ENCODE data around the gene SUPT20HL1. TPM values are rescaled to one million over a fixed set of nuclear protein-coding genes. Genes with fewer than 3 reads are reported as not detected.

The SUPT20HL1 gene
- total RNA-seq, 1 donor: not detected

DNA sequence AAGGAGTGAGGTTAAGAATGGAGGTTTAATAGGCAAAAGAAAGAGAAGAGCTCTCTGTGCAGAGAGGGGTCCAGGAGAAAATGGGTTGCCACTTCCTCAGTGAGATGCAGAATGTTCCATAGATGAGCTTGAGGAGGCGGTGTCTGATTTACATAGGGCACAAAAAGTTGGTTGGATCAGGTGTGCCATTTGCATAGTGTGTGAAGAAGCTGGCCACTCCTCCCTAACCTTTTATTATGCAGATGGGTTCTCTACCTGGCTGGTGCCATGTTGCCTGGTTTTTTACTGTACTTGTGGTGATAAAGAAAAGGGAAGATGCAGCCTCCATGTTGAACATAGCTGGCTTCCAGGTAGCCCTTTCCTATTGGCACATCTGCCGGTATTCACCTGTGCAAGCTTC, 27.3 kb downstream of the SUPT20HL1 start:
- Histone ChIP-seq H3K27me3 (ENCODE audit: insufficient read depth, low read length) (peaks cover 41% of the 10 kb centered on the region), H3K79me2 (ENCODE audit: insufficient read depth, low read length) (no peaks in the 10 kb centered on the region), H4K20me1 (ENCODE audit: insufficient read depth, low read length) (no peaks in the 10 kb centered on the region), H3K4me3 (ENCODE audit: insufficient read depth, low read length) (no peak overlapping the region), H3K9me3 (ENCODE audit: low read depth, low read length) (no peaks in the 10 kb centered on the region), H3K4me2 (ENCODE audit: insufficient read depth, low read length) (no peak overlapping the region), H3K27ac (ENCODE audit: low read depth, low read length) (no peak overlapping the region), H3K36me3 (ENCODE audit: insufficient read depth, low read length) (no peaks in the 10 kb centered on the region), H3K4me1 (ENCODE audit: insufficient read depth, low read length) (no peaks in the 10 kb centered on the region), H2AFZ (ENCODE audit: low read length) (no peak overlapping the region)
- no peak for TF ChIP-seq CTCF (IDR thresholded peaks at IDR 0.05; ENCODE audit: extremely low read depth, low read depth, low read length)
- DNase-seq (ENCODE audit: insufficient read length, low spot score, missing footprints): no peak

- Histone ChIP-seq H3K4me1 (ENCODE audit: insufficient read depth, low read length) (peaks cover 9% of the 10 kb centered on the region), H2AFZ (ENCODE audit: low read length) (no peak overlapping the region), H3K4me3 (ENCODE audit: insufficient read depth, low read length) (no peak overlapping the region), H3K9me3 (ENCODE audit: low read depth, low read length) (no peaks in the 10 kb centered on the region), H4K20me1 (ENCODE audit: insufficient read depth, low read length) (no peaks in the 10 kb centered on the region), H3K79me2 (ENCODE audit: insufficient read depth, low read length) (no peaks in the 10 kb centered on the region), H3K36me3 (ENCODE audit: insufficient read depth, low read length) (no peaks in the 10 kb centered on the region), H3K4me2 (ENCODE audit: insufficient read depth, low read length) (no peak overlapping the region), H3K27ac (ENCODE audit: low read depth, low read length) (no peak overlapping the region), H3K27me3 (ENCODE audit: insufficient read depth, low read length) (peaks cover 32% of the 10 kb centered on the region)
- no peak for TF ChIP-seq CTCF (IDR thresholded peaks at IDR 0.05; ENCODE audit: extremely low read depth, low read depth, low read length)
- DNase-seq (ENCODE audit: insufficient read length, low spot score, missing footprints): no peak
These were observed 30.9 kb downstream of the SUPT20HL1 start for GRCh38 chrX:24391389-24391788.

GRCh38 chrX:24391843-24392242, 31.4 kb downstream of the SUPT20HL1 start:
- Histone ChIP-seq H3K4me2 (ENCODE audit: insufficient read depth, low read length) (no peak overlapping the region), H4K20me1 (ENCODE audit: insufficient read depth, low read length) (no peaks in the 10 kb centered on the region), H2AFZ (ENCODE audit: low read length) (no peak overlapping the region), H3K9me3 (ENCODE audit: low read depth, low read length) (no peaks in the 10 kb centered on the region), H3K4me3 (ENCODE audit: insufficient read depth, low read length) (no peak overlapping the region), H3K4me1 (ENCODE audit: insufficient read depth, low read length) (peaks cover 11% of the 10 kb centered on the region), H3K36me3 (ENCODE audit: insufficient read depth, low read length) (no peaks in the 10 kb centered on the region), H3K27me3 (ENCODE audit: insufficient read depth, low read length) (peaks cover 32% of the 10 kb centered on the region), H3K79me2 (ENCODE audit: insufficient read depth, low read length) (no peaks in the 10 kb centered on the region), H3K27ac (ENCODE audit: low read depth, low read length) (no peak overlapping the region)
- no peak for TF ChIP-seq CTCF (IDR thresholded peaks at IDR 0.05; ENCODE audit: extremely low read depth, low read depth, low read length)
- no peak for DNase-seq (ENCODE audit: insufficient read length, low spot score, missing footprints)

- DNase-seq (ENCODE audit: insufficient read length, low spot score, missing footprints): no peak
- Histone ChIP-seq H4K20me1 (ENCODE audit: insufficient read depth, low read length) (no peaks in the 10 kb centered on the region), H3K4me1 (ENCODE audit: insufficient read depth, low read length) (peaks cover 17% of the 10 kb centered on the region), H3K27ac (ENCODE audit: low read depth, low read length) (no peak overlapping the region), H3K79me2 (ENCODE audit: insufficient read depth, low read length) (no peaks in the 10 kb centered on the region), H3K4me2 (ENCODE audit: insufficient read depth, low read length) (no peak overlapping the region), H3K36me3 (ENCODE audit: insufficient read depth, low read length) (no peaks in the 10 kb centered on the region), H3K4me3 (ENCODE audit: insufficient read depth, low read length) (no peak overlapping the region), H3K9me3 (ENCODE audit: low read depth, low read length) (no peaks in the 10 kb centered on the region), H3K27me3 (ENCODE audit: insufficient read depth, low read length) (peaks cover 30% of the 10 kb centered on the region), H2AFZ (ENCODE audit: low read length) (no peak overlapping the region)
- TF ChIP-seq CTCF (IDR thresholded peaks at IDR 0.05; ENCODE audit: extremely low read depth, low read depth, low read length): no peak
These were observed 32.3 kb downstream of the SUPT20HL1 start for GRCh38 chrX:24392709-24393108.
